K562 (cell line): Measurements from ENCODE around the gene GOT2.

Experiments used
- BHLHE40 ChIP-seq: IDR thresholded peaks from 2 replicates; pipeline ENCODE4 v1.6.1; 2011; ENCODE audit warnings: low read length, improper control_type of control experiment
- CTCF ChIP-seq, 3 experiments: IDR thresholded peaks in 2 of 3; conservative IDR thresholded peaks in 1 of 3; 2 replicates each; pipeline ENCODE4 v1.5.1; 2011 to 2012; ENCODE audit warnings: low read length in 3 of 3, mild to moderate bottlenecking in 3 of 3, control low read depth in 2 of 3, improper control_type of control experiment in 1 of 3, inconsistent platforms in 1 of 3, low read depth in 1 of 3, mixed read lengths in 1 of 3, moderate library complexity in 1 of 3; ENCODE audit not compliant: insufficient read depth in 2 of 3
- POLR2A ChIP-seq: fragments of 450-650 bp; conservative IDR thresholded peaks from 2 replicates; pipeline ENCODE4 v1.6.1; 2016
- SMAD3 ChIP-seq: fragments of 450-650 bp; formaldehyde crosslinking; conservative IDR thresholded peaks from 2 replicates; pipeline ENCODE4 v1.4.0; 2020; ENCODE audit warnings: mild to moderate bottlenecking
- ZBTB1 ChIP-seq: sonication (generic); formaldehyde crosslinking; IDR thresholded peaks from 2 replicates; pipeline ENCODE4 v1.8.1; 2023; ENCODE audit warnings: missing genetic modification reagents, low read depth, mild to moderate bottlenecking, borderline replicate concordance
- ZBTB33 ChIP-seq: sonication (generic); formaldehyde crosslinking; IDR thresholded peaks from 2 replicates; pipeline ENCODE4 v1.8.1; 2023; ENCODE audit warnings: mild to moderate bottlenecking, missing genetic modification reagents
- ZHX1 ChIP-seq: fragments of 150-350 bp; conservative IDR thresholded peaks from 2 replicates; pipeline ENCODE4 v1.6.1; 2014; ENCODE audit warnings: low read length
- ZNF184 ChIP-seq: sonication (generic); formaldehyde crosslinking; IDR thresholded peaks from 2 replicates; pipeline ENCODE4 v1.5.0; 2020; ENCODE audit warnings: missing genetic modification reagents

- TF ChIP-seq POLR2A: no peak
- no peak for TF ChIP-seq ZBTB1 (CRISPR knock-in tag)
- no peak for TF ChIP-seq SMAD3 (CRISPR knock-in tag)
- no peak for TF ChIP-seq ZNF184 (CRISPR knock-in tag)
- no peak for TF ChIP-seq CTCF (IDR thresholded peaks at IDR 0.05 in 2 of 3, conservative IDR thresholded peaks at IDR 0.05 in 1 of 3; ENCODE audit: insufficient read depth in 2 of 3, low read depth in 1 of 3, low read length in 3 of 3)
- TF ChIP-seq BHLHE40: no peak
- no peak for TF ChIP-seq ZBTB33 (CRISPR knock-in tag)
- no peak for TF ChIP-seq ZHX1
Observed at GRCh38 chr16:58738672-58739296, 4.7 kb upstream of the GOT2 start.
